Suprapubic skin (tissue), 4 donors: Measurements from ENCODE around the gene OR2H1.
"Not testable (repeated sequence)": the region's sequence is repeated elsewhere in the genome, so short reads cannot be mapped to it uniquely, and the experiment has no call there.

ENCODE experiments used
- EP300 ChIP-seq: sonication (generic); formaldehyde crosslinking; IDR thresholded peaks from one replicate; pipeline ENCODE4 v1.6.1; 2017; ENCODE audit warnings: antibody characterized with exemption
- POLR2AphosphoS5 ChIP-seq, 3 donors: sonication (generic); formaldehyde crosslinking; IDR thresholded peaks; one replicate each; pipeline ENCODE4 v1.6.1; 2017; ENCODE audit warnings: antibody characterized with exemption in 3 of 3

GRCh38 chr6:29444031-29444430 is 12.9 kb upstream of the OR2H1 start:
- TF ChIP-seq EP300; POLR2AphosphoS5 (IDR thresholded peaks at IDR 0.05): not testable (repeated sequence)
